ENCODE measurements around the gene E2F4.
A peak's percentile ranks its signal among the peaks of the same experiment; 100 is the strongest.

Gene E2F4

GRCh38 chr16:67236563-67237395 is 44.8 kb downstream of the E2F4 start:
- peak; percentile 78 for ATAC-seq
- peak; percentile 90 for DNase-seq

GRCh38 chr16:67237396-67238277 is 45.7 kb downstream of the E2F4 start:
- ATAC-seq, result no peak
- DNase-seq, result no peak

GRCh38 chr16:67238278-67238575 is 46.3 kb downstream of the E2F4 start:
- DNase-seq (no peak), ATAC-seq (no peak)

GRCh38 chr16:67238806-67239470 is 47.0 kb downstream of the E2F4 start:
- DNase-seq (no peak), ATAC-seq (no peak)

- DNase-seq, result no peak
- ATAC-seq, result no peak
These were observed 48.6 kb downstream of the E2F4 start for GRCh38 chr16:67240506-67240905.

DNA sequence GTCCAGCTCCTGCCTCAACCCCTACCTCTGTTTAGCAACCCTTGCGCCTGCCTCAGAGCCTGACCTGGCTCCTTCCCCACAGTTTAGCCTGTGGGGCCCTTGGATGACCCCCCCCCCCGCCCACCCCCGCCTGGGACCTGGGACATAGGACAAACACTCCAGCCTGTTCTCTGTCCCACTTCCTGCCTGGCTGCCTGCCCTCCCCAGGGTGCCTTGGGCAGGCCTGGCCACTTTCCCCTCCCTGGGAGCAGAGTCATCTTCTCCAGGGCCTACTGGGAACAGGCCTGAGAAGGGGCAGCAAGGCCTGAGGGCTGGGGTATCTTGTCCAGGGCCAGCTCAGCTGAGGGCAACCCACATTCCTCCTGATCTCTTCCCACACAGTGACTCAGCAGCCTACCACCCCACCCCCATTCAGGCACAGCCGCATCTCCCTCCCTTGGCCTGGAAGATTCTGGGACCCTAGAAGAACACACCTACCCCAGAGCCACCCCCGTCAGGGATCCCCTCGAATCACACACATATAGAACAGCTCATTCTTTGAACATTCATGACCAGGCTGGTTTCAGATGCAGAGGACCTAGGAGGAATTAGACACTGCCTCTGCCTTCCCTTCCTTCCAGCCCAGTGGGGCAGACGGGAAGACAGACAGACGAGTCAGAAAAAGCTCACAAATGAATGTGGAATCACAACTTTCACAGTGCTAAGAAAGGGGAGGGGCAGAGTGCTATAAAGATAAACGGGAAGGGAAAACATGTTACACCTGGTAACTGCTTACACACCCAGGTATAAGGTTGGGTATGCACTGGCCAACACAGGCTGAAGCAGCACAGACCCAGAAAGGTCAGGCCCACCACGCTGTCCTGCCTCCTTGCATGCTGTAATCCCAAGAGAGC is 49.3 kb downstream of the E2F4 start:
- no peak for DNase-seq
- no peak for ATAC-seq

DNA sequence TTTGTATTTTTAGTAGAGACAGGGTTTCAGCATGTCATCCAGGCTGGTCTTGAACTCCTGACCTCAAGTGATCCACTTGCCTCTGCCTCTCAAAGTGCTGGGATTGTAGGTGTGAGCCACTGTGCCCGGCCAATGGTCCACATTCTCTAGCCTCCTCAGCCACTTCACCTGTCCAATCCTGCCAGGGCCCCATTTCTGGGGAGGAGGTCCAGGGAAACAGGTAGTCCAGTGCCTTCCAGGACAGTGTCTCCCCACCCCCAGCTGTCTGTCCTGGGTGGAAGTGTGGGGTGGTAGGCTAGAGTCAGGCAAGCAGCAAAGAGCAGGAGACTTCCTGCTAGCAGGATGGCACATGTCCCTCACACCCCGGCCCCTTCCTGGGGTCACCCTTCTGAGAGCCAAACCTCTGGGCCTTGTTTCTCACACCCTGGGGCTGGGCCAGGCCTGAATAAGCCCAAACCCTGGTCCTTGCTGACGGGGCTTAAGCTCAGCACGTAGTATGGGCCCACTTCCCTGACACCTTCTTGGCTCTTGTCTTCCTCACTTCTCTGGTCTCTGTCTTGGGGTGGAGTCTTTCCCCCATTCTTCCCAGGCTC is 50.3 kb downstream of the E2F4 start:
- no peak for ATAC-seq
- no peak for DNase-seq

GRCh38 chr16:67243481-67243880 is 51.5 kb downstream of the E2F4 start:
- ATAC-seq, result no peak
- no peak for DNase-seq

DNA sequence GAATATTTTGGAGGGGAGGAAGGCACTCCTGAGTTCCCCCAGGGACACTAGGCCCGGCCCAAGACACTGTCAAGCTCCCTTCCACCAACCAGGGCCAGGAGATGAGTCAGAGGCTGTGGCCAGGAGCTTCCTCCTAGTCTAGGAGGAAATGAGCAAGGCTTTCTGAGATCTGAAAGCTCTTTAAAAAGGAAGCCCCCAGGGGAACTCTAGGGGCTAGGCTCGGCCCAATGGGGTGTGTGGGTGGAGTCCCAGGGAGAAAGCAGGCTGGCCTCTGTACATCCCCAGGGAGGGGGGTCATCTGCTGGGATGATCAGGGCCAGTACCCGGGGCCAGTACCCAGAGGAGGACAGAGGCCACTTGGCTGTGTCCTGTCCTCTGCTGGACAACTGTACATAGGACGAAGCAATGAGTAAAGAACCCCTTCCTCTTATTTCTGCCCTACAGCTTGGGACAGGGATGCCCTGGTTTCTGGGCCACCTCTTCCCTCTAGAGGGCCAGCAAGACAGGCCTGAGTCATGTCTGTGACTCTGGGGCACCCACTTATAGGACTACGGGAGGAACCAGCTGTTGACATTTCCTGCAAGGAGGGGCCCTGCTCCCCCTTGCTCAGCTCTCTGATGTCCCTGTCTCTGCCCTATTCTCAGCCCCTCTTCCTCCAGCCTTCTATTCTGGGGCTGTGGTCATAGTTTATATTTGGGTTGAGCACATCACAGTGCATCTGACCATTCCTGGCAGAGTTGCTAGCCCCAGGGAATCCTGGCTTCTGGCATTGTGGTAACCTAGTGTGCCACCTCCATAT is 52.6 kb downstream of the E2F4 start:
- peak; percentile 75 for ATAC-seq
- DNase-seq, result peak; percentile 85

DNA sequence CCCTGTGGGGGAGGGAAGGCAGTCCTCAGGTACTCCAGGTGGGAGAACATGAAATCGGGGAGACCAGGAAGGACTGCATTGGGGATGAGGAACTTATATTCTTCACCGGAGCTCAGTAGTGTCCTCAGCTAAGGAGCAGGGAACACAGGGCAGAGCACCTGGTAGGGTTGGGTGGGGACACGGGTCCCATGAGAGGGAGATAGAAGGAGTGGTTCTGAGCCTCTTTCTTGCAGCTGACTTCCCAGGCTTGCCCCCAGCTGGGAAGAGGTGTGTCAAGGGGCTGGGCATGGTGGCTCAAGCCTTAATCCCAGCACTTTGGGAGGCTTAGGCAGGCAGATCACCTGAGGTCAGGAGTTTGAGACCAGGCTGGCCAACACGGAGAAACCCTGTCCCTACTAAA is 53.2 kb downstream of the E2F4 start:
- no peak for ATAC-seq
- no peak for DNase-seq

- DNase-seq (no peak), ATAC-seq (no peak)
These were observed 53.7 kb downstream of the E2F4 start for GRCh38 chr16:67245674-67246080.

- DNase-seq (peak; percentile 79), ATAC-seq (peak; percentile 6)
These were observed 54.3 kb downstream of the E2F4 start for GRCh38 chr16:67246081-67246755.

DNA sequence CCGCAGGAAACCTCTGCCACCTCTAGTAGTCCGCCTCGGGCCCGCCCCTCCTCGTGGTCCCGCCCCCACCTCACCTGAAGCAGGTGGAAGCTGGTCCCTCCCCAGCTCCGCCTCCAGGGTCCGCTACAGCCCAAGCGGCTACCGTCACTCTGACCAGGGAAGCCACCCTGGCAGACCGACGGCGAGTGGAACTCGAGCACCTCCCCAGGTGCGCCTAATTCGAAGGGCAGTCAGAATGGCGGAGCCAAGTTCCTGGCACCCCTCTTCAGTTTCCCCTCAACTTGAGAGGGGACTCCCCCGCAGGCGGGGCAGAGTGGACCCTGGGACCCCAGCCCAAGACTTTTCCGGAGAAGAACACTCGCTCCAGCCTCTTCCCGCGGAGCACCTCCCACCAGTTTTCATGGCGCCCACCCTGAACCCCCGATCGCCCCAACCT is 54.8 kb downstream of the E2F4 start:
- DNase-seq, result no peak
- ATAC-seq, result no peak

- DNase-seq (peak; percentile 99), ATAC-seq (peak; percentile 66)
These were observed 55.5 kb downstream of the E2F4 start, which contains the start of gene FHOD1 for GRCh38 chr16:67247192-67248072. Gene FHOD1 (minus strand): TSS chr16:67247481. CDS start chr16:67247410, 71 bp downstream.

GRCh38 chr16:67248073-67248400 is 56.1 kb downstream of the E2F4 start:
- DNase-seq, result no peak
- no peak for ATAC-seq
